Activated CD4-positive, alpha-beta T cell treated with anti-CD3 and anti-CD28 coated beads, Interleukin-2, amount 50 U/mL, for 48 hours (primary cell): Measurements from ENCODE around the gene ANKS1A.

Experiments
- DNase-seq, 2 experiments: peaks; one replicate each; pipeline ENCODE4 v3.0.0-alpha.2; 2020

The ANKS1A gene

GRCh38 chr6:35044761-35045421, 155.8 kb downstream of the ANKS1A start:
- no peak for DNase-seq

GRCh38 chr6:35046103-35046502, 157.0 kb downstream of the ANKS1A start:
- no peak for DNase-seq

DNA sequence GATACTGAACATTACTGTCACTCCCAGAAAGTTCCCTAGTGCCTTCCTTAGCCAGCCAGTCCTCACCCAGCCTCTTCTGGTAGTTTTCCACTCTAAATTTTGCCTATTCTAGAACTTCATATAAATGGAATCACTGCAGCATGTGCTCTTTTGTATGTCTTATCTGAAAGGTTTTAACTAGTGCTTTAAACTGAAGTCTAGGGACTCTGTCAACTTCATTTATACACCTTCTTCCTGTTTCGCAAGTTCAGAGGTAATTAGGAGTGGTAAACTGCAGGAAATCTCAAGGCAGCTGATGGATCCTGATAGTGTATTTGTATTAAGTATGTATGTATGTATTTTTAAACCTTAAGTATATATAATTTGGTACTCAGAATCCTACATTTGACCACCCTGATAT, 157.8 kb downstream of the ANKS1A start:
- DNase-seq: no peak

- no peak for DNase-seq
Observed at GRCh38 chr6:35047265-35048011, 158.4 kb downstream of the ANKS1A start.

DNA sequence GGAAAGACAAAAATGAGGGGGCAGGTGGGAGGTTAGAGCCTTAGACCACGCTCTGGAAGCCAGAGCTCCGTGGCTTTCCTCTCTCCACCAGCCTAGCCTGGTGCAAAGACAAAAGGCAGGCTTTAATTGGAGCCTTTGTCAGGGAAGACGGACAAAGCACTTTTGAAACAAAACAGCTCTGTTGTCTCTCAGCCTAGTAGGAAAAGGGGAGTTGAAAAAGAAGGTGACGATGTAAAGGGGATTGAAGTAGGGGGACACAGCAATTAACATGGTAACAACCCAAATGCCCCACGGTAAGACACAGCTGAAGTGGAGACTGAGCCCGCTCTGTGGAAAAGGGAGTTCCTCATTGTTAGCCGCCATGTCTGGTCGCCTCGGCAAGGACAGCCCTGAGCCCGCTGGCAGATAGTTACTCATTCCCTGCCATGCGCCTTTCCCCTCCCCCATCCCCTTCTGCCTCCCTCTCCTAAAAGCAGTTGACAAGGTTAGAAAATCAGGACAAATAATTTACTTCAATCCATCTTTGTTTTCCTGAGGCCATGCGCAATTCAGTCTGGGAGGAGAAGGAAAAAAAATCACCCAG, 159.1 kb downstream of the ANKS1A start:
- no peak for DNase-seq

DNA sequence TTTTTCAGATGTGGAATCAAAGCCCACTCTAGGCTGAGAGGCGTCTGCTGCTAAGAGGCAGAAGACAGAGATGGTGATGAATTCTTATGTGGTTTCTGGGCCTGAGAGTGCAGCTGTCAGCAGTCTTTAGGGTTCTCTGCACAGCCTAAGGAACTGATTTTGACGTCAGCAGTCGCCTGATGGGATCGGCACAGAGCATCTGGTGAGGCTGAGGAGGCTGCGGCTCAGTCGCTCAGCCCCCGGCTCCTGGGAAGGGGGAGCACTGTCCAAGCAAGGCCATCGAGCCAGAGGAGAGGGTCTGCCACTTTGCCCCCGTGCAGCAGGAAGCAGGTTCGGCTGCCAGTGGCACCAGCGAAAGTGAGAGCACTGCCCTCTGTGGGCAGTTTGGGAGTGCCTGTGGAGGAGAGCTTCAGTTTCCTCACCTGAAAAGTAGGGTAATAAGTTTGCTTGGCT, 159.6 kb downstream of the ANKS1A start:
- peak in 1 of 2 experiments; percentile 14 for DNase-seq

GRCh38 chr6:35049156-35049735, 160.2 kb downstream of the ANKS1A start:
- no peak for DNase-seq

GRCh38 chr6:35049900-35050756, 161.1 kb downstream of the ANKS1A start:
- DNase-seq: no peak

DNA sequence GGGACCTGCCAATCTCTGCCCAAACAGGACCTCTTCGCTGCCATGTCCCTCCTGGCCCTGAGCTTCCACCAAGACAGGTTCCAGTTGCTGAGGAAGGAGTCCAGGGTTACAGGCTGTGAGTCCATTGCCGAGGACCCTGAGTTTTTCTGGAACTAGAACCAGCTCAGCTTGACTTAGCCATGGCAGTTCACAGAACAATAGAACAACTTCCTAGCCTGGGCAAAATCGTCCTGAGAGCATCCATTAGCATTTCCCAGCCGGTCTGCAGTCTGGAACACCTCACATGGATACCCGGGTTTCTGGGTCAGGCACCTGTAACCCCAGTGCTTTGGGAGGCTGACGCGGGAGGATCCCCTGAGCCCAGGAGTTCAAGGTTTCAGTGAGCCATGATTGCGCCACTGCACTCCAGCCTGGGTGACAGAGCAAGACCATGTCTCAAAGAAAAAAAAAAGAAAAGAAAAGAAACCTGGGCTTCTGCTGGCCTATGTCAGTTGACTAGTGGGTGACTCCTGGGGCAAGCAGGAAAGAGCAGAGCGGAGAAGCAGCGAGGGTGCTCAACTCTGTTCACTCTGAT, 161.8 kb downstream of the ANKS1A start:
- DNase-seq: no peak

DNA sequence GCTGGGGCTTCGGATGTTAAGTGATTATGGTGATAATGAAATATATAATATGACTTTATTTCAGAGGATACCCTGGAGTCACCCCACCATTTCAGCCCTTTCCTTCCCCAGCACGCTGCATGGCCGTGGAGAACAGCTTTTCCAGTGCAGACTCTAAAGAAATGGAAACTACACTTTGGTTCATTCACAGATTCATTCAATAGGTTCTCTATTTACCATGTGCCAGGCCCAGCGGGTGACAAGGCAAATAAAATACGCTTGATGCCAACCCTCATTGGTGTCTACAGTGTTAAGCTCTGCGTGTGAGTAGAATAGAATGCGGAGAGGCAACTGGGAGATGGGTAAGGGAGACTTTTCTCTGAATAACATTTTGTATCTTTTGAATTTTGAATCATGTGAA, 162.3 kb downstream of the ANKS1A start:
- DNase-seq: no peak

- DNase-seq: no peak
Observed at GRCh38 chr6:35051997-35052583, 163.0 kb downstream of the ANKS1A start.

DNA sequence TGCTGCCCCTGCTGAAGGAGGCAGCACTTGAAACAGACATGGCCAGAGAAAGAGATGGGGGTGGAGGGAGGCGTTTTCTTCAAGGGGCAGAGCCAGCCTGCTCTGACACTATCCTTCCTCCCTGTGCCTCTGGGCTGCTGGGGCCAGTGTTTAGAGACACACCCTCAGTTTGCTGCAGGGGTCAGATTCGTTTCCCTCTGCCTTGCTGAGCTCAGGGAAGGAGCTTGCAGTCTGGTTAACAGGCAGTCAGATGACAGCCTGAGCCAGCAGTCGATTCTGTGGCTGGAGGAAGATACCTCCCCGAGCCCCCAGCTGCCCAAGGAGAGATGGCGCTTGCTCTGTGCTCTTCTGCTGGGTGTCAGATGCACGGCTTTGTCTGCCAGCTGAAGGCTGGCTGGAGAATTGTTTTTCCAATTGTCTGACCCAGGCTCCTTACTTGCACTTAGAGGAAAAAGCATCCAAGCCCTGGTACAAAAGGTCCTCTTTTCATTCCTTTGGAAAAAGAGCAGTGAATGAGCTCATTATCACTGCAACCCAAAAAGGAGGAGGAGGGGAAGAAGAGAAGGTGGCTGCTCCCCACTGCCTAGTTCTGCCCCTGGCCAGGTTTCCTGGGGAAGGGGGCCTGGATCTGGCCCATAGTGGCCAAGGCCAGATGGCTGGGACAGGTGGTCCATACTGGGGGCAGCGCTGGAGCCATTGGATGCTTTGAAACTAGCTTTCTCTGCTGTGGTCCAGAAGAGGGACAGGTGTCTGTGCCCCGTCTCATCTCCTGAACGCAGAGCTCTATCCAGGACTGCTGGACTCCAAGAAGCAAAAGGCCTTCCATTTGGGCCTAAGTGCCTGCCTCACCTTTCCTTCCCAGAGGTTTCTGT, 163.9 kb downstream of the ANKS1A start:
- DNase-seq: no peak

DNA sequence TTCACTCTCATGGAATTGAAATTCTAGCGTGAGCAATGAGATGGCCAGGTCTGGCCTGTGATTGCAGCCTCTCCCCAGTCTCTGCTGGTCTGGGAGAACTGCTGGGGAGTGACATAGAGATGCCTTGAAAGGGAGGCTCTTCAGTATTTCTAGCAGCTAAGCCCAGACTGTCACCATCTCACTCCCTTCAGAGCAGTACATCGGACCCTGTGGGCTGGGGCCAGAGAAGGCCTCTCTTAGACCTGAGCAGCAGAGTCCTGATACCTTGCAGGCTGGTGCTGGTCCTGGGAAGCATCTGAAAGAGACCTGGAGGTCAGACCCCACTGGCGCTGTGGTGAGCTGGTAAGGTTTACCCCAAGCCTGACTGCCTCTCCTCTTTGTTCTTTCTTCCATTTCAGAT, 164.6 kb downstream of the ANKS1A start:
- DNase-seq: no peak

DNA sequence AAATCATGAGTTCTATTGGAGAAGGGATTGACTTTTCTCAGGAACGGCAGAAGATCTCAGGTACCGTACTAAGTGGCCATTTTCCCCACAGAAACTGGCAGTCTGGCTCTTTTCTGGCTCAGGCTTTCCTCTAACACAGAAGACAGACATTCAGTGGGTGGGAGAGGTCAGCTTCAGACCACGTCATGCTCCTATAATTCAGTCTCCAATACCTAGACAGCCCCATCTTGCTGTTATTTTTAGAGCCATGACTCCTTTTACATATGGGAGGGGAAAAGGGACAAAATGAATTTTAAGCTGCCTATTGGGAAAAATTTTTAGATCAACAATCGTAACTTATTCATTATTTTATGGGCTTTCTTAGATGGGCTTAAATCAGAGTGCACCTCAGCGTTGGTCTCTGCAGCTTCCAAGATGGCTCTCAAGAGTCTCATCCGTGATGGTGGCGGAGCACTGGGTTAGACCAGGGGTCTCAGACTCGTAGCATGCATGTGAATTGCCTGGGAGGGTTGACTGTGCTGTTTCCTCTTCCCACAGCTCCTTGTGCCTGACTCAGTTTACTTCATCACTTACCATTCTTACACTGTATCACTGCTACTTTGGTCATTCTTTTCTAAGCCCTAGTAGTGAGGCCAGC, 165.2 kb downstream of the ANKS1A start:
- no peak for DNase-seq

DNA sequence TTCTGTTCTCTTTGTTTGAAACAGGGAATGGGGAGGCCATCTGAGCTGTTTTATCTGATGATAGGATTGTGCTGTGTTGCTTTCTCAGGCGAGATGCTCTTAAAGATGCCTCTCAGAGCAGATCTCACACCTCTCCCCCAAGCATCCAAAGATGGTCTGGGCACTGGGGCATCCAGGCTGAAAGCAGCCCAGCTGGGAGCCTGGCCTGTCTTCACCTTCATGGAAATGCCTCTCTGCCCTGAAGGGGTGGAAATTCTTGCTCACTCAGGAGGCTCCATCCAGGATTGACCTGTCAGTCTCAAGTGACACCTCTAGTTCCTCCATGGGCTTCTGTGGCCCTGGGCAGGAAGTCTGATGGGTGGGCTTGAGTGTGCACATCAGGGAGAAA, 165.7 kb downstream of the ANKS1A start:
- DNase-seq: no peak

- no peak for DNase-seq
Observed at GRCh38 chr6:35055891-35056290, 166.8 kb downstream of the ANKS1A start.

GRCh38 chr6:35056952-35057351, 167.9 kb downstream of the ANKS1A start:
- DNase-seq: no peak

- DNase-seq: no peak
Observed at GRCh38 chr6:35057449-35058357, 168.6 kb downstream of the ANKS1A start.

- no peak for DNase-seq
Observed at GRCh38 chr6:35058358-35058675, 169.3 kb downstream of the ANKS1A start.
